NCI-H2227 treated with DMSO at 0.1 percent for 48 hours (cell line): ENCODE results near the gene ZNF165.
"Not testable (repeated sequence)": the region's sequence is repeated elsewhere in the genome, so short reads cannot be mapped to it uniquely, and the experiment has no call there.

Experiments
- DNase-seq: peaks from one replicate; lab custom pipeline; 2025; lab: John Stamatoyannopoulos, UW

The ZNF165 gene

DNA sequence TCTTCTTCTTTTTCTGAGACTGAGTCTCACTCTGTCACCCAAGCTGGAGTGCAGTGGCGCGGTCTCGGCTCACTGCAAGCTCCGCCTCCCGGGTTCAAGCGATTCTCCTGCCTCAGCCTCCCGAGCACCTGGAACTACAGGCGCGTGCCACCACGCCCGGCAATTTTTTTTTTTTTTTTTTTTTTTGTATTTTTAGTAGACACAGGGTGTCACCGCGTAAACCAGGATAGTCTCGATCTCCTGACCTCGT is at the start of gene ZNF165:
TSS of gene ZNF165 (plus strand) at position 188 of the 250 bp plus-strand sequence. CDS start 4,913 bp downstream, outside the sequence.
- DNase-seq = peak; percentile 40

DNA sequence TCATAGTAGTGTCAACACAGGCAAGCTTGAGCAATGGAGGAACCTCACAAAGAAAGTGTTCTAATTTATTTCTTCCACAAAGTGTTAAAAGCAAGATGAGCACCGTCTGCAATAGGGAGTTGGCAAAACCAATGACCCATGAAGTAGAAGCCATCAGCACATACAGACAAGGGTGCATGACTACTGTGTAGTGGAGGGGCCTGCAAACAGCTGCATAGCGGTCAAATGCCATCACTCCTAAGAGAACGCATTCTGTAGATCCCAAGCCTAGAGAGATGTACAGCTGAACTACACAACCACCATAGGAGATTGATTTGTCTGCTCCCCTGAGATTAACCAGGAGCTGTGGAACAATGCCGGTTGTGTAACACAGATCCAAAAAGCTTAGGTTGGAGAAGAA is 26.8 kb upstream of the ZNF165 start:
- DNase-seq = no peak

GRCh38 chr6:28060405-28060804 is 20.0 kb upstream of the ZNF165 start:
- DNase-seq = no peak

GRCh38 chr6:28064272-28064671 is 16.1 kb upstream of the ZNF165 start:
- no peak for DNase-seq

GRCh38 chr6:28068067-28068466 is 12.3 kb upstream of the ZNF165 start:
- no peak for DNase-seq

DNA sequence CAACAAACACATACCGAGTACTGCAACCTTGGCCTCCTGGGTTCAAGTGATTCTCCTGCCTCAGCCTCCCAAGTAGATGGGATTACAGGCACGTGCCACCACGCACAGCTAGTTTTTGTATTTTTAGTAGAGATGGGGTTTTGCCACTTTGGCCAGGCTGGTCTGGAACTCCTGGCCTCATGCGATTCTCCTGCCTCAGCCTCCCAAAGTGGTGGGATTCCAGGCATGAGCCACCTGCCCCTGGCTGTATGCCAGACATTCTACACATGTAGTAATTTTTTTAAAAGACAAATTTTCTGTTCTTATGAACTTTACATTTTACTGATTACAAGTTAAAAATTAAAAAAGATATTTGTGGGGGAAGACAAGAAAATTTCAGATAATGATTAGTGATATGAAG is 9.4 kb upstream of the ZNF165 start:
- DNase-seq = not testable (repeated sequence)

- DNase-seq = no peak
Measured at GRCh38 chr6:28078050-28078449, 2.3 kb upstream of the ZNF165 start.

GRCh38 chr6:28078836-28079235 is 1.5 kb upstream of the ZNF165 start:
- DNase-seq = no peak

DNA sequence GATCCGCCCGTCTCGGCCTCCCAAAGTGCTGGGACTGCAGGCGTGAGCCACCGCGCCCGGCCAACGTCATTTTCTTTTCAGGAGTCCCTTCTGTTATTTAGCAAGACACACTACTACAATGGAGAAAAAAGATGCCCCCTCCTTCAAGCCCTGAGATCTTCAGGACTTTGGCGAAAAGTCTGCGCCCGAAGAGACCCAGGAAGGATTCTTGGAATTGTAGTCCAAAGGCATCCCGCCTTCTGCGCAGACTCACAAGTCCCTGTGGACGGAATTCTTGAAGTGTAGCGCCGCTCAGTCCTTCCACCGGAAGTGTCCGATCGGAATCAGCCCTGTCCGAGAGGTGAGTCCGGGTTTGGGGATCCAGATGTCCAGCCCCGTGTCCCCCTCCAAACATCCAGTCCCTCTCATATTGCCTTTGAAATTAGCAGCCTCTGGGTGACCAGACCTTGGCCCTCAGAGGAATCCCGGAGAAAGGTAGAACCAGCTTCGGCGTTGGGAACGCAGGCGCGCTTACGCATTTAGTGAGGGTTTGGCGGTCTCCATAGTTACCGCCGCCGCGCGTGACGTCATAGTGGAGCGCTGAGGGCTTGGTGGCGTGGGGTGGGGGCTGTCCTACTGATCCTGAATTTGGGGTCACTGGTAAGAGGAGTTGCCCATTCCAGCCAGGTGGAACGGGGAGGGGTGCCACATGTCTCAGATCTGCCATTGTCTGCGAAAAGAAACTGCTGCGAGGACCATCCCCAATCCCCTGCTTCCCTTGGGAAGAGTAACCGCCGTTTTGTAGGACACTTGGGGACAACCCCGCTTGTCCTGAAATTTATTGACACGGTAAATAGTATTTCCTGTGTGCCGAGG is 490 bp downstream of the ZNF165 start:
- peak; percentile 94 for DNase-seq

DNA sequence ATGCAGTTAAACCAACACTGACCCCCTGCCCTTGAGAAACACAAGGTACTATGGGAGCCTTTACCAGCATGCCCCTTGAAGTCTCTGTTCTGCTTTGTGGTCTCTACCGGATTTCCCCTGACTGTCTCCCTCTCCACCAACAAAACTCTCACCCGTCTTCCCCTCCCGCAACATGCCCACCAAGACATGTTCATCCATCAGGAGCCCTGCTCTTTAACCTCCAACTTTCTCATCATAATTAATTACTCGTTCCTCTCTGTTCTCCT is 1.1 kb downstream of the ZNF165 start:
- no peak for DNase-seq

DNA sequence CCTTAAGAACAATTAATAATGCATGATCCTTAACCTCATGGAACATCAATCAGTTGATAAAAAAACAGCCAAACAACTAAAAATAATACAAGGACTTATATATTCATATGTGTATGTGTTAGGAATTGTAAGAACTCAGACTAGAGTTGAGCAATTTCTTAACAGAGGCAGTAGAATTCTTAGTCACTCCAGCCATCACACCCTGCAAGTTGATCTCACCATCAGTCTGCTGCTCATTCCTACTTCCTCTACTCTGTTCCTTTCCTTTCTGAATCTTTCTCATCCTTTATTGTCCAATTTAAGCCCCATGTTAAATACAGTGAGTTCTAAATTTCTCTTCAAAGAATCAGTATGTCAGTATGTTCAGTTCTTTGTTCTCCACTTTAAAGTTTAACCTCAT is 2.6 kb downstream of the ZNF165 start:
- DNase-seq = no peak

DNA sequence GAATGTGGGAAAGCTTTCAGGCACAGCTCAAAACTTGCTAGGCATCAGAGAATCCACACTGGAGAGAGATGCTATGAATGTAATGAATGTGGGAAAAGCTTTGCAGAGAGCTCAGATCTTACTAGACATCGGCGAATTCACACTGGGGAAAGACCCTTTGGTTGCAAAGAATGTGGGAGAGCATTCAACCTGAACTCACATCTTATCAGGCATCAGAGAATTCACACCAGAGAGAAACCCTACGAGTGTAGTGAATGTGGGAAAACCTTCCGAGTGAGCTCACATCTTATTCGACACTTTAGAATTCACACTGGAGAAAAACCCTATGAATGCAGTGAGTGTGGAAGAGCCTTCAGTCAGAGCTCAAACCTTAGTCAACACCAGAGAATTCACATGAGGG is 8.7 kb downstream of the ZNF165 start:
- DNase-seq = no peak

- DNase-seq = no peak
Measured at GRCh38 chr6:28090917-28091586, 10.7 kb downstream of the ZNF165 start.

DNA sequence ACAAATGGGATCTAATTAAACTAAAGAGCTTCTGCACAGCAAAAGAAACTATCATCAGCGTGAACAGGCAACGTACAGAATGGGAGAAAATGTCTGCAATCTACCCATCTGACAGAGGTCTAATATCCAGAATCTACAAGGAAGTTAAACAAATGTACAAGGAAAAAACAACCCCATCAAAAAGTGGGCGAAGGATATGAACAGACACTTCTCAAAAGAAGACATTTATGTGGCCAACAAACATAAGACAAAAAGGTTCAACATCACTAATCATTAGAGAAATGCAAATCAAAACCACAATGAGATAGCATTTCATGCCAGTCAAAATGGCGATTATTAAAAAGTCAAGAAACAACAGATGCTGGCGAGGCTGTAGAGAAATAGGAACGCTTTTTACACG is 21.9 kb downstream of the ZNF165 start:
- DNase-seq = not testable (repeated sequence)

GRCh38 chr6:28102699-28103098 is 22.3 kb downstream of the ZNF165 start:
- DNase-seq = not testable (repeated sequence)

DNA sequence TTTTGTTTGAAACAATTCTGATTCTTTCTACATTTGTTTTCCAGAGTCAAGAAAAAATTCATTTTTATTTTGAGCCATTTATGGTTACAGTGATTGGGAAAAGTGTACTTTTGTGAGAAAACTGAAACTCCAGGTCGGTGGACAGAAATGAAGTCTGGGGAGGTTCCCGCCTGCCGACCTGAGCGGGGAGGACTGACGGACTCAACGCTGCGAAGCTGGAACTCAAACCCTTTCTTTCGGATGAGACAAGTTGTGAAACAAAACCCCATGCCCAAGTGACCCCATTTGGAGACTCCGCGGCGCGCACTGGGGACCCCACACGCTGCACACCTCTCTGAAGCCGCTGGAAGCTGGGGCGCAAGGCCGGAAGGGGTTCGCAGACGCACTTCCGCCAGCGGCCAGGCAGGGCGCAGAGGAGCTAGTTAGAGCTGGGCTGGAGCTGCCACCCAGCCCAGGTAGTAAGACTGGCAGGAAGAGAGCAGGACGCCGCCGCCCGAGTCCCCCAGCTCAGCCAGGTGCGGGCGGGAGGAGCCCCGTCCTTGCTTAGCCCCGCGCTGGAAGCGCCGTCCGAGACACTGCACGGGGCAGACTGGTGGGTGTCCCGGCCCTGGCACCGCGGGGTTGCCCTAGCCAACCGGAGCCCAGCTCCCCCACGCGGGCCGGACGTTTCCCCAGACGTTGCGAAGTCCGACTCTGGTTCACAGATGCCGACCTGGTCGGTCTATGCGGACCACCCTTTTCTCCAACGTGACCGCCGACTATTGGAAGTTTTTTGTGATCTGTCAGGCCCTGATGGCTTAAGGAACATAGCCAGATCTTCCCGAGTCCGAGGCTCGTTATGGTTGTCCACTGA is 24.2 kb downstream of the ZNF165 start:
- peak; percentile 74 for DNase-seq

GRCh38 chr6:28105245-28105639 is 24.9 kb downstream of the ZNF165 start:
- peak; percentile 57 for DNase-seq

DNA sequence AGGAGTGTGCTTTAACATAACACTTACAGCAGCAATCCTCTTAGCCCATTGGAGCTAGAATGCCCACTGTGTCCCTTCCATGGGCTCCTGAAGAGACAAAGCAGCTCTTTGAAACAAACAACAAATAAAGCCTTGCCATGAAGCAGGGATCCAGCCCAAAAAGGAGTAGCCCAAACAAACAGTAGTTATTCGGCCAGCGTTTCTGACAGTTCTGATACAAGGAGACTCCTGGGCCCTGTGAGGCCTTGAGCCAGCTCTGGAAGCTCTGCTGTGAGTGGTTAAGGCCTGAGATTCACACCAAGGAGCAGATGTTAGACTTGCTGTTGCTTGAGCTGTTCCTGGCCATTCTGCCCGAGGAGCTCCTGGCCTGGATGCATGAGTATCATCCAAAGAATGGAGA is 27.1 kb downstream of the ZNF165 start:
- no peak for DNase-seq

DNA sequence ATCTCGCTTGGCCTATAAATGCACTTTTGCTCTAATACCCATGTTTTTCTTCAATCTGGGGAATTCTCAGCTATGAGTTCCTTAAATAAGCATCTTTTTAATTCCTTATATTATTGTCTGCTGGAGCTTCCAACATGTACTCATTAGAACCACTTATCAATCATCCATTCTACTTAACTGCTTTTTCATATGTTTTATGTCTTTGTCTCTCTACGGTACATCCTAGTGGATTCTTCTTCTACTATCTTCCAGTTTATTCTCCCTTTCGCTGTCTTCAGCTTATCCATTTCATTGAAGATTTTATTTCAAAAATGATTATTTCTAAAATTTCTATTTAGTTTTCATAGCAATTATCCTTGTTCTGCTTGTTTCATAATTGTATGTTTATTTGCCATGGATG is 31.6 kb downstream of the ZNF165 start:
- DNase-seq = no peak

GRCh38 chr6:28115799-28116198 is 35.4 kb downstream of the ZNF165 start:
- DNase-seq = no peak

DNA sequence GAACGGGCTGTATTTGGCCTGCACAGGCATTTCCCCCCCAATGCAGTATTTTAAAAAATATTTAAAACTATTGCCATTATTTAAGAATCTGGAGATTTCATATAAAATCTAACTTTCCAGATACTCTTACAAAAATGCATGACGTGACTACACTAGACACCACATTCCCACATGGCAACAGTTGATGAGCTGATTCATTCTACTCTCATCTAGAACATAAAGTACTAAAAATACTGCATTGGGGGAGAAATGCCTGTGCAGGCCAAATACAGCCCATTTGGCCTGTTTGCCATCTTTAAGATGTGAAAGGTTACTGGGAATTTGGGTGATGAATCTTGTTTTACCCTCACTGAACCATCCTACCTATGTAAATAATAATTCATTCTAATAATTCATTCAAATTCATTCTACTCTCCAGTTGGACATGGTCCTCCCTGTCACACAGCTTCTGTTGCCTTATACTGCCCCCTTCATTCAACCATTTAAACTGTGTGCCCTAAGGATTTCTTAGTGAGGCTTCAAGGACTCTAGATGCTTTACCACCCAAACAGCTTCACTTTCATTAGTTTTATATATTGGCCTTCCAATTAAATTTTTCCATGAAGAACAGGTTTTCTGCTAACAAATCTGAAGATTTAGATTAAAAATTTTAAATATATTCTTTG is 37.1 kb downstream of the ZNF165 start:
- no peak for DNase-seq

DNA sequence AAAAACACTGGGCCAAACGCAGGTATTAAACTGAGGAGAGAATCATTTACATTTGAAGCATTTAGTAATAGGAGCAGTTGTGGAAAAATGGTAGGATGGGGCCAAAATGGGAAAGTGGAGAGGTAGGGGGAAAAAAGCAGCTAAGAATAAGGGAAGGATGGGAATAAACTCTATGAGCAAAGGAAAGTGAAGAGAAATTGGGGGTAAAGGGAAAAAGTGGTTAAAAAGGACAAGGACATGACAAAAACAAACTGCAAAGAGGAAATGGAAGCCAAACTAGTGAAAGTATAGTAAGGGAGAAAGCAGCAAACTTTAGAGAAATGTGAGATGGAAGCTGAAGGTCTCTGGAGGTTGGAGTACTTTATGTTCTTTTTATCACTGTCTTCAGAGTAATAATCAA is 37.8 kb downstream of the ZNF165 start:
- DNase-seq = no peak

DNA sequence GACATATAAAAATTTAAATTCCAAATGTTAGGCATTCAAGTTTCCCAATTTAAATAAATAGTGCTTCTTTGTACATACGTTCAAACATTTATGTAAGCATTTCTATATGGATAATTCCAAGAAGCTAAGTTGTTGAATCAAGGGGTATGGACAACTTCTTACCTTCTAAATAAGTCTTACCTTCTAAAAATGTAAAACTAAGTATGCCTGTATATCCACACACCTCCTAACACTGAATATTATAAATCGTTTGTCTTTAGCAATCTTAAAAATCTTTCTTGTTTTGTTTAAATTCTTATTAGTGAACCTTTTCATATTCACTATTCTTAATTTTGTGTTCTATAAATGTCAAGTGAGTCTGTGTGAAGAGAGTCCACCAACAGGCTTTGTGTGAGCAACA is 41.5 kb downstream of the ZNF165 start:
- DNase-seq = no peak
